Activated T-helper 1 cell treated with anti-CD3 and anti-CD28 coated beads, Interleukin-12 subunit alpha, Interleukin-12 subunit beta, Interleukin-2, Interleukin-4 antibody, amounts not matched to agents 30 ng/mL and 10 ng/mL and 1 ng/mL, durations not matched to agents 14 hours and 24 hours and 36 hours (primary cell): ENCODE data around the gene PEX1. TPM values are rescaled to one million over a fixed set of nuclear protein-coding genes. Genes with fewer than 3 reads are reported as not detected.
A peak's percentile ranks its signal among the peaks of the same experiment; 100 is the strongest.
"Not testable (repeated sequence)": the region's sequence is repeated elsewhere in the genome, so short reads cannot be mapped to it uniquely, and the experiment has no call there.

Experiments
- DNase-seq: peaks from one replicate; pipeline ENCODE4 v3.0.0; 2021; ENCODE audit warnings: low spot score
- H3K27ac Mint-ChIP-seq: one replicate; pipeline ENCODE4 v1.8.0; 2021; ENCODE audit warnings: mild to moderate bottlenecking, mixed read lengths
- H3K27me3 Mint-ChIP-seq: one replicate; pipeline ENCODE4 v1.8.0; 2022; ENCODE audit warnings: mild to moderate bottlenecking, moderate library complexity, mixed read lengths; ENCODE audit not compliant: insufficient read depth
- H3K36me3 Mint-ChIP-seq: one replicate; pipeline ENCODE4 v1.8.0; 2021; ENCODE audit warnings: low read depth, mixed read lengths
- H3K4me1 Mint-ChIP-seq: one replicate; pipeline ENCODE4 v1.8.0; 2021; ENCODE audit warnings: low read depth, mixed read lengths
- H3K4me3 Mint-ChIP-seq: one replicate; pipeline ENCODE4 v1.8.0; 2021; ENCODE audit warnings: mild to moderate bottlenecking, moderate library complexity, mixed read lengths
- H3K9me3 Mint-ChIP-seq: one replicate; pipeline ENCODE4 v1.8.0; 2021; ENCODE audit warnings: mixed read lengths
- intact Hi-C: fragments of 100-400 bp; cut with micrococcal nuclease; formaldehyde crosslinking; loops from one replicate; pipeline ENCODE4 v1.15.1; 2024
- total RNA-seq: library from RNA; stranded (reverse); gene quantifications from 2 replicates; pipeline ENCODE4 v1.2.3, GENCODE V29; 2022

PEX1 gene
- total RNA-seq, 1 donor from 2014 or later: 14.7 TPM

DNA sequence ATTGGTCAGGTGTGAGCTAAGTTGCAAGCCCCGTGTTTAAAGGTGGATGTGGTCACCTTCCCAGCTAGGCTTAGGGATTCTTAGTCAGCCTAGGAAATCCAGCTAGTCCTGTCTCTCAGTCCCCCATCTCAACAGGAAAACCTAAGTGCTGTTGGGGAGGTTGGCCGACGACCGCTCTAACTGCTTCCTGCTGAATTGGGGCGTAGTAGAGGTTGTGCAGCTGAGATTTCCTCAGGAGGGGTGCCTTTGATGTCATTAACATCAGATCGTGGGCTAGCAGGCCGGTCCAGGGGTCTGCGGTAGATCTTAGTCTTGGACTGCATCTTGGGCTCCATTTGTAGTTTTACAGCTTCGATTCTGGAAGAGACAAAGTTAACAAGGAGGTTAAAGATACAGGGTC, 59.7 kb downstream of the PEX1 start:
- H3K36me3 Mint-ChIP-seq, H3K4me3 Mint-ChIP-seq, intact Hi-C loops, H3K27me3 Mint-ChIP-seq, H3K27ac Mint-ChIP-seq, H3K4me1 Mint-ChIP-seq, DNase-seq: not testable (repeated sequence)
- H3K9me3 Mint-ChIP-seq: peaks cover 19% of the 10 kb centered on the region

DNA sequence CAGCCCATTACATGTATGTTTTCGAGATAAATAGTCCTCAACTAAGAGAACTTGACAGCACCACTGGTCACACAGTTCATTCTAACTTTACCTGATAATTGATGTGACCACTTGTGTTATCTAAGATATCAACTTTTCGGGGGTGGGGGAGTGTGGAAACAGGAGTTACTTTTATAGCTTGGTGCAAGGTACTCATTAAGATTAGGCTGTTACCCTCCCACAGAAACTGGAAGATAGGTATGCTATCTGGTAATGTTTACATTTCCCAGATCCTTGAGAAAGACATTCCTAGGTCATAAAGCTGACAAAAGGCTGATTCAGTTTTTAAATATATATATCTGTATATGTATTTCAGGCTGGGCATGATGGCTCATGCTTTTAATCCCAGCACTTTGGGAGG, 61.6 kb downstream of the PEX1 start:
- H3K27me3 Mint-ChIP-seq: no peaks in the 10 kb centered on the region
- peaks cover 19% of the 10 kb centered on the region for H3K9me3 Mint-ChIP-seq
- H3K36me3 Mint-ChIP-seq: peaks cover 6% of the 10 kb centered on the region
- no peaks in the 10 kb centered on the region for H3K4me1 Mint-ChIP-seq
- no peak for DNase-seq
- no peak overlapping the region for H3K4me3 Mint-ChIP-seq
- intact Hi-C loops: no loop called here
- no peak overlapping the region for H3K27ac Mint-ChIP-seq

DNA sequence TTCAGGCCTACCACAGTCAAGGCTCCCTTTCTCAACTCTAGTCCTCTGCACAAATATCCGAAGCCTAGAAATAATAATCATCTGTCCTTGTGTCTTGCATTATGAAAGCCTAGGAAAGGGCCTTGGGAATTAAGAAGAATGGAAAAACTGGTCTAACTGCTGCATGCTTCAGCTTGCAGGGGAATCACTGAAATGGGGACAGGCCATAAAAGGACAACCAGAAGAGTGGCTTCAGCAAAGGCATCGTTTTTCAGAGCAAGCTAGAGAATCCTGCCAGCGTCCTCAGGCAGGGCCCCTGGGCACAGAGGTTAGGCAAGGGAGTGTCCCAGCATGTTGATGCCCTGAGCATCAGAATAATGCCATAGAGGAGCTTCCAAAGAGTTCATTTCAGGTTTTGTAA, 63.8 kb downstream of the PEX1 start:
- Mint-ChIP-seq H3K4me3 (no peak overlapping the region), H3K9me3 (peaks cover 18% of the 10 kb centered on the region), H3K27ac (no peak overlapping the region), H3K36me3 (peaks cover 7% of the 10 kb centered on the region), H3K27me3 (no peaks in the 10 kb centered on the region), H3K4me1 (no peaks in the 10 kb centered on the region)
- DNase-seq: no peak
- intact Hi-C loops: loop anchor here (5.0 kb wide), 1 partner anchor 42 kb away; no protein-coding TSS in a partner anchor

DNA sequence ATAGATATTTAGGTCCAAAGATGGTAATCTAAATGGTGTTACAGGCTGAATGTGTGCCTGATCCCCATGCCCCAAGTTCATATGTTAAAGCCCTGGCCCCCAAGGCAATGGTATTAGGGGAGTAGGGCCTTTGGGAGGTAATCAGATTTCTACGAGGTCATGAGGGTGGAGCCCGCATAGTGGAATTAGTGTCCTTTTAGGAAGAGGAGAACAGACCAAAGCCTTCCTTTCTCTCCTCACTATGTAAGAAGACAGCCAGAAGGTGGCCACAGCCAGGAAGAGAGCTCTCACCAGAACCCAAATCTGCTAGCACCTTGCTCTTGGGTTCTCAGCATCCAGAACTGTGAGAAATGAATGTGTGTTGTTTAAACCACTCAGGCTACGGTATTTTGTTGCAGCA, 65.8 kb downstream of the PEX1 start:
- H3K4me1 Mint-ChIP-seq: no peaks in the 10 kb centered on the region
- intact Hi-C loops: loop anchor here (5.0 kb wide), 1 partner anchor 40 kb away; no protein-coding TSS in a partner anchor
- no peaks in the 10 kb centered on the region for H3K27me3 Mint-ChIP-seq
- peaks cover 4% of the 10 kb centered on the region for H3K36me3 Mint-ChIP-seq
- no peak overlapping the region for H3K27ac Mint-ChIP-seq
- H3K4me3 Mint-ChIP-seq: no peak overlapping the region
- H3K9me3 Mint-ChIP-seq: peaks cover 3% of the 10 kb centered on the region
- DNase-seq: no peak

DNA sequence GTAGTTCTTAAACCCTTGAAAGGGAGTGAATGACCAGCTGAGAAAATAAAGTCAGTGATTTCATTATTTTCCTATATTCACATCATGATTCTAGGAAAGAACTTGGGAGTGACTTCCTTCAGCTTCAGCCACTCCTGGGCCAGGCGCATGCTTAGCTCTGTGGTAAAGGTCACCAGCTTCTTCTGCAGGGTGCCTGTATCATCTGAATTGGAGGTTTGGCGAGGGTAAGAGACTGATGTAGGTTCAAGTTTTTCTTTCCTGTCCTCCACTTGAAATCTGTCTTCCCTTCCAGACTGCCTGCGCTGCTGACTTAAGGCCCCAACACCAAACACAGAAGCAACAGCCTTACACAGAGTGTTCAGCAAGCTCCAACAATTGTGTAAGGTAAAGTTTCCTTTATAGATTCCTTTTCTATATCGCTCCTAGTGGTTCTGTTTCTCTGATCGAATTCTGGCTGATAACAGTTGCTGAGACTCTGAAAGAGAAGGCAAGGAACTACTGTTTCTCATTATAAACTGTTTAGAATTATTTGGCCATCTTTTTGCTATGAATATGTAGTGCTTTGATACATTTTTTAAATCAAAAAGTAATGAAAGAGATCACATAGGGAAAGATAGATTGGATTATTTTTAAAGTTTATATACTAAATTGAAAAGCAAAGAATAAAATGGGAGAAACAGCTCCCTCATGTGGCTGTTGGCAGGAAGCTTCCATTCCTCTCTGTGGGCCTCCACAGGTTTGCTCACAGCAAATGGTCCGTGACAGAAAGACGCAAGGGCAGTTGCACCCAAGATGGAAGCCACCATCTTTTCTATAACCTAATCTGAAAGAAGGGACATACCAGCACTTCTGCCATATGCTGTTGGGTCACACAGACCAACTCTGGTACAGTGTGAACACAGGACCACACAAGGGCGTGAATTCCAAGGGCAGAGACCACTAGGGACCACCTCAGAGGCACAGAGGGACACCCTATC, 67.0 kb downstream of the PEX1 start:
- no peaks in the 10 kb centered on the region for H3K9me3 Mint-ChIP-seq
- no peaks in the 10 kb centered on the region for H3K4me1 Mint-ChIP-seq
- intact Hi-C loops: loop anchor here (1.0 to 5.0 kb wide), 3 partner anchors 13 to 282 kb away; partner anchors contain the start of gene LRRD1
- no peak overlapping the region for H3K4me3 Mint-ChIP-seq
- peak; percentile 6 for DNase-seq
- peaks cover 6% of the 10 kb centered on the region for H3K36me3 Mint-ChIP-seq
- no peak overlapping the region for H3K27ac Mint-ChIP-seq
- no peaks in the 10 kb centered on the region for H3K27me3 Mint-ChIP-seq

DNA sequence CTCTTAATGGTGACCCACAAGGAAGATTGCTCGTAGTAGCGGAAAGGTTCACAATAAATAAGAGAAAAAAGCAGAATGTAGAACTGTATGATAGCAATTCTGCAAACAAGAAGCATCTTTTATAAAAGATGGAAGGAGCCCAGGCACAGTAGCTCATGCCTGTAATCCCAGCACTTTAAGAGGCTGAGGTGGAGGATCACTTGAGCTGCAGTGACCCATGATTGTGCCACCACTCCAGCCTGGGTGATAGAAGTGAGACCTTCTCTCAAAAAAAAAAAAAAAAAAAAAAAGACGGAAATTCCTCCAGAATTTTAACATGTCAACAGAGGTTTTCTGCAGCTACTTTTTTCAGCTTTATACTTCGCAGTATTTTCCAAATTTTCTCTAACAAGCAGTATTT, 67.8 kb downstream of the PEX1 start:
- H3K36me3 Mint-ChIP-seq: peaks cover 6% of the 10 kb centered on the region
- H3K4me3 Mint-ChIP-seq: no peak overlapping the region
- no peak for DNase-seq
- no peak overlapping the region for H3K27ac Mint-ChIP-seq
- no peaks in the 10 kb centered on the region for H3K4me1 Mint-ChIP-seq
- no peaks in the 10 kb centered on the region for H3K9me3 Mint-ChIP-seq
- H3K27me3 Mint-ChIP-seq: no peaks in the 10 kb centered on the region
- intact Hi-C loops: loop anchor here (5.0 kb wide), 1 partner anchor 38 kb away; no protein-coding TSS in a partner anchor

DNA sequence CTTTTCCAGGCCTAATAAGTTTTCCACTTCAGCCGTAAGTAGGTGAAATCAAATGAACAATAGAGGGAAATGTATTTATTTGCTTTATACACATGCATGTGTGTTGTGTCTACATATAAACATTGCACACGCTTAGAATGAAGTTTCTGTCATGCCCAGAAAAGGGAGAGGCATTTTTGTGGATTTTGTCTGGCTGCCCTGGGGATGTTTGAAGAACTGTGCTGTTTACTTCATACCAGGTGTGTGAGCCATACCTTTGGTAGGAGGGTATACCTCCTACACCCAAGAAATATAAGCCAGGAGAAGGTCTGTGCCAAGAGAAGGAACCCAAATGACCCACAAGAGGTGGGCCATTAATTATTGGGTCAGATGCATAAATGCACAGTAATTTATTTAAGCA, 68.2 kb downstream of the PEX1 start:
- no peak overlapping the region for H3K4me3 Mint-ChIP-seq
- no peak overlapping the region for H3K27ac Mint-ChIP-seq
- H3K4me1 Mint-ChIP-seq: no peaks in the 10 kb centered on the region
- no peaks in the 10 kb centered on the region for H3K9me3 Mint-ChIP-seq
- intact Hi-C loops: loop anchor here (5.0 kb wide), 1 partner anchor 38 kb away; no protein-coding TSS in a partner anchor
- no peaks in the 10 kb centered on the region for H3K27me3 Mint-ChIP-seq
- H3K36me3 Mint-ChIP-seq: peaks cover 6% of the 10 kb centered on the region
- DNase-seq: no peak

DNA sequence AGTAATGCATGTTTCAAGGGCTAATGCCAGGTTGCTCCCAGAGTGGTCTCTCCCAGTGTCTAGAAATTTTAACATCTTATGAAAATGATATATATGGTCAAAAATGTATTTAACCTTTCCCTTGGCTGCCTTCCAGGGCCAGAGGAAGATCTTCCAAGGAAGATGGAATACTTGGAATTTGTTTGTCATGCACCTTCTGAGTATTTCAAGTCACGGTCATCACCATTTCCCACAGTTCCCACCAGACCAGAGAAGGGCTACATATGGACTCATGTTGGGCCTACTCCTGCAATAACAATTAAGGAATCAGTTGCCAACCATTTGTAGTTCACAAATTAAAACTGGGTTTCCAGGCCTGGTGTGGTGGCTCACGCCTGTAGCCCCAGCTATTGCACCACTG, 72.1 kb downstream of the PEX1 start:
- Mint-ChIP-seq H3K9me3 (no peaks in the 10 kb centered on the region), H3K27ac (no peak overlapping the region), H3K27me3 (no peaks in the 10 kb centered on the region), H3K4me3 (no peak overlapping the region), H3K4me1 (no peaks in the 10 kb centered on the region), H3K36me3 (peaks cover 10% of the 10 kb centered on the region)
- DNase-seq: no peak
- intact Hi-C loops: no loop called here

DNA sequence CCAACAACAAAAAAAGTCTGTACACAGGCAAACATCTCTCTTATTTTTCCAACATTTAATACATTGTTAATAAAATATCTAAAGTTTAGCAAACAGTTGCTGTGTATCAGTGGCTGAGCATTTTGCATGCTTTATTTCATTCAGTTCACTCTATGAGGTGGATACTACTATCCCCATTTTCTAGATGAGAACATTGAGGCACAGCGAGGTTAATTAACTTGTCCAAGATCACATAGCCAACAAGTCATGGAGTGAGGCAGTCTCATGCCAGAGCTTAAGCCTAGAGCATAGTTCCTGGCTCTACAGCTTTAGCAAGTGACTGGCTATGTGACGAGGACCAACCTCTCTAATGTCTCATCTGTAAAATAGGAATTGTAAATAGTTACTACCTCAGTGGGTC, 76.7 kb downstream of the PEX1 start:
- H3K27me3 Mint-ChIP-seq: no peaks in the 10 kb centered on the region

DNA sequence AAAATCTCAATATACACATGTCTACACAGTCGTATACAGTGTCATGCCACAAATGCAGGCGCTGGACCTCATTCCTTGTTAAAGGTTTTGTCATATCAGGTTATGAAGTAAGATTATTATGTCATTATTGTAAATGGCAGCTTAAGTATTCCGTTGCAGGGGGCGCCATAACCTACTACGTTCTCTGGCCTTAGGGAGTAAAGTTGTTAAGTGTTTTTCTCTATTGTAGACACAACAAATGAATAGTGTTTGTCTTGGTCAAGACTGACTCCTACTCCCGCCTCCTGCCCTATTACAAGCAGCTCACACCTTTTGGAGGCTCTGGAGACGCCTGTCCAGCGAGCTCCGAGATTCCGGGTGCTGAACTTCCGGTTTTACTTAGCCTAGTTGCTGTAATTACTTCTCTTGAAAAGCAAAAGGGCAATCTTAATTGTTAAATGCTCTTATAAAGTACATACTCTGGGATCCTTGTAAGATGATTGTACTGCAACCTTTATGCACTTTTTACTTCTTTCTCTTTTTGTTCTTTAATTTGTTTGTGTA, 80.0 kb downstream of the PEX1 start:
- Mint-ChIP-seq H3K4me3 (peak overlapping the region; percentile 89), H3K4me1 (peaks cover 15% of the 10 kb centered on the region), H3K27me3 (no peaks in the 10 kb centered on the region), H3K9me3 (no peaks in the 10 kb centered on the region), H3K36me3 (peaks cover 13% of the 10 kb centered on the region), H3K27ac (peak overlapping the region; percentile 82)
- intact Hi-C loops: loop anchor here (1.0 to 10.0 kb wide), 8 partner anchors 13 to 1363 kb away; partner anchors contain the start of genes ANKIB1, KRIT1, PEX1 and RBM48
- DNase-seq: peak; percentile 47

More for the DNA sequence above, 76.7 kb downstream of the PEX1 start:
- H3K9me3 Mint-ChIP-seq: no peaks in the 10 kb centered on the region
- H3K27ac Mint-ChIP-seq: no peak overlapping the region
- H3K4me1 Mint-ChIP-seq: peaks cover 11% of the 10 kb centered on the region
- no peak overlapping the region for H3K4me3 Mint-ChIP-seq
- DNase-seq: no peak
- H3K36me3 Mint-ChIP-seq: peaks cover 20% of the 10 kb centered on the region
- intact Hi-C loops: no loop called here

DNA sequence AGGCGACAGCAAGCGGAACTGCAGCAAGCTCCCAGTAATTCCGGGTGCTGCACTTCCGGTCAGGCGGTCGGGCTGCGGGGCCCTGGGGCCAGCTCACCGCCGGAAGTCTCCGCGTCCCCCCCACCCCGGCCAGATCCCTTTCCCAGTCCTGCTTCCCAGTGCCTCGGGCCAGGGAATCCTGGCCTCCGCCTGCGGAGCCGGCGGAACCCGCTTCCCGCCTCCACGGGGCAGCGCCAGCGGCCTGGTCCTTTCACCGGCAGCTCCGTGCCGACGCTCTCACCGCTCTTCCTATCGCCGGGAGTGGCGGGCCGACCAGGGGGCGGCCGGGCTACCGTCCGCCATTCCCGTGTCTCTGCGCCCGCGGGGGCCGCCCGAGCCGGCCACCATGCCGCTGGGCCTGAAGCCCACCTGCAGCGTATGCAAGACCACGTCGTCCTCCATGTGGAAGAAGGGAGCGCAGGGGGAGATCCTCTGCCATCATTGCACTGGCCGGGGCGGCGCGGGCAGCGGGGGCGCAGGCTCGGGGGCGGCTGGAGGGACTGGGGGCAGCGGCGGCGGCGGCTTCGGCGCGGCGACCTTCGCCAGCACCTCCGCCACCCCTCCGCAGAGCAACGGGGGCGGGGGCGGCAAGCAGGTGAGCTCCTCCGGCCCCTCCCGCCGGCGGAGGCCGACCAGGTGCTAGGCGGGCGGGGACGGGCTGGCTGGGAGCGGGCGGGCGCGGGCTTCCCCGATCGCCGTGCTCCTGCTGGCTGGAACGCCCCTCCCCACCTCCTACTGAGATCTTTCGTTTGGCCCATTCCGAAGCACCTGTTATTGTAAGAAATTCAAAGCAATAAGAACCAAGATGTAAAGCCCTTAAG, 80.7 kb downstream of the PEX1 start, which contains the start of gene GATAD1:
TSS of gene GATAD1 (plus strand) at position 138 of the 860 bp plus-strand sequence. CDS start at position 386, 248 bp downstream.
- intact Hi-C loops: loop anchor here (1.0 to 10.0 kb wide), 15 partner anchors 14 to 1363 kb away; partner anchors contain the start of genes AKAP9, ANKIB1, CYP51A1 and FZD1
- peak within 1 kb of the TSS; percentile 89 for H3K4me3 Mint-ChIP-seq
- peak within 1 kb of the TSS; percentile 92 for H3K27ac Mint-ChIP-seq
- no peaks in the 10 kb centered on the region for H3K9me3 Mint-ChIP-seq
- H3K27me3 Mint-ChIP-seq: no peaks in the 10 kb centered on the region
- H3K36me3 Mint-ChIP-seq: peaks cover 13% of the 10 kb centered on the region
- peak; percentile 79 for DNase-seq
- peaks cover 15% of the 10 kb centered on the region for H3K4me1 Mint-ChIP-seq

DNA sequence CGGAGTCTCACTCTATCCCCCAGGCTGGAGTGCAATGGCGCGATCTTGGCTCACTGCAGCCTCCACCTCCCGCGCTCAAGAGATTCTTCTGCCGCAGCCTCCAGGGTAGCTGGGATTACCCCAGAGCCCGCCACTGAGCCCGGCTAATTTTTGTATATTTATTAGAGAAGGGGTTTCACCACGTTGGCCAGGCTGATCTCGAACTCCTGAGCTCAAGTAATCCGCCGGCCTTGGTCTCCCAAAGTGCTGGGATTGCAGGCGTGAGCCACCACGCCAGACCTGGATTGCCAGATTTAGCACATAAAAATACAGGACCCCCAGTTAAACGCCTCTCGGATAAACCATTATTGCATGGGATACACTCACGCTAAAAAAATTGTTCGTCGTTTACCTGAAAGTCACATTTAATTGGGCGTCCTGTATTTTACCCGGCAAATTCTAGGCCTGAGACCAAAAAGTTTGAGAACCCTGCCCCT, 81.4 kb downstream of the PEX1 start:
- H3K27me3 Mint-ChIP-seq: no peaks in the 10 kb centered on the region
- peaks cover 13% of the 10 kb centered on the region for H3K36me3 Mint-ChIP-seq
- intact Hi-C loops: loop anchor here (1.0 to 10.0 kb wide), 12 partner anchors 23 to 1362 kb away; partner anchors contain the start of genes AKAP9, CYP51A1, FZD1 and MTERF1

More for the DNA sequence above, 81.4 kb downstream of the PEX1 start:
- no peak for DNase-seq
- no peaks in the 10 kb centered on the region for H3K9me3 Mint-ChIP-seq
- peak overlapping the region; percentile 86 for H3K4me3 Mint-ChIP-seq
- H3K27ac Mint-ChIP-seq: peak overlapping the region; percentile 92
- peaks cover 15% of the 10 kb centered on the region for H3K4me1 Mint-ChIP-seq
